Kidney (tissue), 14 donors: ENCODE measurements around the gene CBLN3. TPM values are rescaled to one million over a fixed set of nuclear protein-coding genes. Genes with fewer than 3 reads are reported as not detected.

Source experiments
- DNase-seq, 5 donors: peaks; one replicate each; pipeline ENCODE4 v3.0.0-alpha.2; 2013 to 2020
- FAIRE-seq: peaks from 2 replicates; lab custom pipeline; 2012; peaks lifted over from hg19 to GRCh38; lab: Jason Lieb, UNC
- H3K27ac ChIP-seq, 2 donors: one replicate each; pipeline ENCODE4 v1.7.0; 2013; ENCODE audit warnings: low read depth in 2 of 2, low read length in 2 of 2, inconsistent platforms in 1 of 2
- H3K27me3 ChIP-seq: one replicate; pipeline ENCODE4 v1.7.1; 2013; ENCODE audit warnings: low read length, inconsistent platforms; ENCODE audit not compliant: control insufficient read depth, insufficient read depth
- H3K36me3 ChIP-seq, 3 donors: one replicate each; pipeline versions ENCODE4 v1.7.0 to v1.7.1; 2013; ENCODE audit warnings: low read length in 3 of 3, control low read depth in 1 of 3, inconsistent platforms in 1 of 3; ENCODE audit not compliant: insufficient read depth in 3 of 3, control insufficient read depth in 2 of 3
- H3K4me1 ChIP-seq, 3 donors: one replicate each; pipeline versions ENCODE4 v1.7.0 to v1.7.1; 2013; ENCODE audit warnings: low read length in 3 of 3, inconsistent platforms in 1 of 3, low read depth in 1 of 3; ENCODE audit not compliant: control insufficient read depth in 2 of 3, insufficient read depth in 2 of 3
- H3K4me3 ChIP-seq, 3 donors: one replicate each; pipeline versions ENCODE4 v1.7.0 to v1.8.1; 2013; ENCODE audit warnings: low read length in 3 of 3, control low read depth in 1 of 3, inconsistent platforms in 1 of 3
- H3K9ac ChIP-seq, 3 donors: one replicate each; pipeline versions ENCODE4 v1.7.0 to v1.7.1; 2013; ENCODE audit warnings: low read length in 3 of 3, control low read depth in 1 of 3, inconsistent platforms in 1 of 3
- H3K9me3 ChIP-seq, 3 donors: one replicate each; pipeline versions ENCODE4 v1.7.0 to v1.7.1; 2013; ENCODE audit warnings: low read length in 3 of 3, control low read depth in 1 of 3, inconsistent platforms in 1 of 3; ENCODE audit not compliant: control insufficient read depth in 2 of 3, insufficient read depth in 1 of 3
- intact Hi-C: fragments of 100-400 bp; cut with DNase I; formaldehyde crosslinking; loops from one replicate; pipeline ENCODE4 v1.11.1; 2022
- polyA plus RNA-seq: library from polyadenylated mRNA; stranded (reverse); fragments of 350-450 nt; fragmentation: Illumina TruSeq; extraction: RNeasy Lipid Tissue Mini Kit (QIAGEN cat#74804); gene quantifications from one replicate; pipeline ENCODE4 v1.2.3, GENCODE V29; 2014; ENCODE audit warnings: low read depth, low replicate concordance; ENCODE audit not compliant: insufficient read depth
- total RNA-seq: library from RNA; stranded (reverse); fragmentation: NEBNext Ultra II Directional; extraction: Animal tissue kit (Norgen Biotek cat#: 25700); gene quantifications from one replicate; pipeline ENCODE4 v1.2.1, GENCODE V29; 2021
- TF ChIP-seq, protein P1 (sequence below): IDR thresholded peaks from 3 replicates; pipeline ENCODE4 v1.5.1; 2012; ENCODE audit warnings: mild to moderate bottlenecking, moderate library complexity, borderline replicate concordance; ENCODE audit not compliant: insufficient read depth; ENCODE audit errors: extremely low read depth
- donor health status: control.
- donor health status: control.
- donor health status: control.
- donor health status: control.
- donor health status: control.
- donor health status: DM: yes; HTN: yes; CAD: no.
- donor health status: Normal renal cell carcinoma (clear cell type).

Gene CBLN3
- total and polyA plus RNA-seq, 2 donors from 2014 or later, result 1.3 to 2.6 TPM

DNA sequence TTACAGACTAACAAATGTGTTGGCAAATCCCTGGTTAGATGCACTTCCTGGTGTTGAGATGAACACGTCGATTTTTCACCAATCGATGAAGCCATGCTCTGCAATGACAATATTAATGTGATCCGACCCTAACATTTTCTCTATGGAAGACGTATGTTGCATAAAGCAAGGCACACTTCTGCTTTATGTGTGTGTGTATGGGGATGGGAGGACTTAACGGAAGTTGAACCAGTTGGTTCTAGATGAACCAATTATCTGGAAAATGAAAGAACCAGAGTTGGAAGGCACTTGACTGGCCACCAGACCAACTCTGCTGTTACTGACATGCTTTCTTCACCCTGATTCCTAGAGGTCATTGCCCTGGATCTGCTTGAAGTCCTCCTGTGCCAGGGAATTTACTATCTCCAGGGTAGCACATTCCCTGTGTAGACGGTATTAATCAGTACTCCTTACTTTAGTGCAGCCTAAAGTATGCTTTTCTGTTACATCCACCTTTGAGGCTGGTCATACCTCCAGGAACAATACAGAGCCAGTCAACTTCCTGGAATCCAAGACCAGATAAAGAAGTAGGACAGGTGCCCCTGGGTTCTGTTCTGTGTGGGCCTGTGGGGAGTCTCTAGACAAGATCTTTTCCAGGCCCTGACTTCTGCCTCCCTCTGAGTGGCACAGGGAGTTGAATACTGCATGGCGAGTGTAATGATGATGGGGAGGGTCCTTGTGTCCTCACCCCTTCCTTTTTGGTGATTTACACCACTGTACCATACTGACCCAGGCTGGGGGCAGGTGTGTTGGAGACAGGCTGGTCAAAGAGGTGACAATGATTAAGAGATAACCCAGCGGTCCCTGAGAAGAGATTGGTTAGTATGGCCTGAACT, 9.0 kb upstream of the CBLN3 start:
- DNase-seq, result no peak
- Histone ChIP-seq H3K4me1 (peaks cover 3 to 10% (median 5%) of the 10 kb centered on the region in 3 donors), H3K4me3 (no peak overlapping the region), H3K27me3 (no peaks in the 10 kb centered on the region), H3K9ac (no peak overlapping the region), H3K27ac (no peak overlapping the region), H3K9me3 (no peaks in the 10 kb centered on the region), H3K36me3 (peaks cover 6 to 42% (median 32%) of the 10 kb centered on the region in 3 donors)
- no peak for FAIRE-seq
- TF ChIP-seq, protein P1, sequence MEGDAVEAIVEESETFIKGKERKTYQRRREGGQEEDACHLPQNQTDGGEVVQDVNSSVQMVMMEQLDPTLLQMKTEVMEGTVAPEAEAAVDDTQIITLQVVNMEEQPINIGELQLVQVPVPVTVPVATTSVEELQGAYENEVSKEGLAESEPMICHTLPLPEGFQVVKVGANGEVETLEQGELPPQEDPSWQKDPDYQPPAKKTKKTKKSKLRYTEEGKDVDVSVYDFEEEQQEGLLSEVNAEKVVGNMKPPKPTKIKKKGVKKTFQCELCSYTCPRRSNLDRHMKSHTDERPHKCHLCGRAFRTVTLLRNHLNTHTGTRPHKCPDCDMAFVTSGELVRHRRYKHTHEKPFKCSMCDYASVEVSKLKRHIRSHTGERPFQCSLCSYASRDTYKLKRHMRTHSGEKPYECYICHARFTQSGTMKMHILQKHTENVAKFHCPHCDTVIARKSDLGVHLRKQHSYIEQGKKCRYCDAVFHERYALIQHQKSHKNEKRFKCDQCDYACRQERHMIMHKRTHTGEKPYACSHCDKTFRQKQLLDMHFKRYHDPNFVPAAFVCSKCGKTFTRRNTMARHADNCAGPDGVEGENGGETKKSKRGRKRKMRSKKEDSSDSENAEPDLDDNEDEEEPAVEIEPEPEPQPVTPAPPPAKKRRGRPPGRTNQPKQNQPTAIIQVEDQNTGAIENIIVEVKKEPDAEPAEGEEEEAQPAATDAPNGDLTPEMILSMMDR, result no peak
- intact Hi-C loops, result loop anchor here (5.0 kb wide), 1 partner anchor 101 kb away; the partner anchor contains the start of genes ADCY4 and RIPK3

DNA sequence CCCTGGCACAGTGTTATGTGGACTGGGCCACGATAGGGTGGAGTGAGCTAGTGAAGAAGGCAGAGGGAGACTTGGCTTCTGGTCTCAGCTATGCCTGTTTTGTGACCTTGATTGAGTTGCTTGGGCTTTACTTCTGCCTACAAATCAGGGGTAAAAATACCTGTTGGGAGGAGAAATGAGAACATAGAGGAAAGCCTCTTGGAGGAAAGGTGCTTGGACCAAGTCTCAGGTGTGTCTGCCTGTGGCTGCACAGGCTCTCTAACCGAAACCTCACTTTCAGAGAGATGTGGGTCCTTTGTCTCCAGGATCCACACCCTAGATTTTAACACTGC, 8.2 kb upstream of the CBLN3 start:
- H3K9me3 ChIP-seq, result no peaks in the 10 kb centered on the region
- TF ChIP-seq, protein P1, result no peak
- H3K27me3 ChIP-seq, result no peaks in the 10 kb centered on the region
- intact Hi-C loops, result loop anchor here (5.0 kb wide), 1 partner anchor 100 kb away; the partner anchor contains the start of genes ADCY4 and RIPK3
- DNase-seq, result no peak
- no peak for FAIRE-seq
- H3K9ac ChIP-seq, result no peak overlapping the region
- H3K27ac ChIP-seq, result no peak overlapping the region
- peaks cover 9 to 49% (median 40%) of the 10 kb centered on the region in 3 donors for H3K36me3 ChIP-seq
- H3K4me3 ChIP-seq, result no peak overlapping the region
- peaks cover 3 to 10% (median 5%) of the 10 kb centered on the region in 3 donors for H3K4me1 ChIP-seq

- intact Hi-C loops, result loop anchor here (5.0 kb wide), 1 partner anchor 100 kb away; the partner anchor contains the start of genes ADCY4 and RIPK3
- Histone ChIP-seq H3K4me3 (no peak overlapping the region), H3K27me3 (no peaks in the 10 kb centered on the region), H3K27ac (peak overlapping the region in 1 of 2 donors; percentile 0), H3K9me3 (no peaks in the 10 kb centered on the region), H3K9ac (no peak overlapping the region), H3K4me1 (peaks cover 3 to 11% (median 5%) of the 10 kb centered on the region in 3 donors), H3K36me3 (peaks cover 10 to 53% (median 44%) of the 10 kb centered on the region in 3 donors)
- DNase-seq, result no peak
- TF ChIP-seq, protein P1, result no peak
- no peak for FAIRE-seq
Observed at GRCh38 chr14:24437020-24437735, 7.7 kb upstream of the CBLN3 start.
